Epithelial cell of proximal tubule (primary cell): Measurements from ENCODE around the gene LENEP. TPM values are rescaled to one million over a fixed set of nuclear protein-coding genes. Genes with fewer than 3 reads are reported as not detected.

ENCODE experiments used
- DNase-seq: peaks from one replicate; pipeline ENCODE4 v3.0.0-alpha.2; 2011; ENCODE audit warnings: low read depth
- H3K4me3 ChIP-seq: 2 replicates; pipeline ENCODE4 v1.5.1; 2011; ENCODE audit warnings: low read depth, mild to moderate bottlenecking, low read length
- CTCF ChIP-seq: conservative IDR thresholded peaks from 2 replicates; pipeline ENCODE4 v1.5.1; 2012; ENCODE audit warnings: low read depth, mild to moderate bottlenecking, low read length
- total RNA-seq: library from RNA; depleted of rRNA; stranded (reverse); fragments of >200 nt; gene quantifications from 2 replicates; pipeline ENCODE4 v1.2.3, GENCODE V29; 2015

LENEP gene
- total RNA-seq, 1 donor from 2014 or later, result not detected

GRCh38 chr1:155000726-155001424, 7.5 kb downstream of the LENEP start:
- DNase-seq, result no peak
- no peak for TF ChIP-seq CTCF
- H3K4me3 ChIP-seq, result peak overlapping the region; percentile 74

GRCh38 chr1:155001425-155001674, 8.0 kb downstream of the LENEP start:
- DNase-seq, result no peak
- peak overlapping the region; percentile 74 for H3K4me3 ChIP-seq
- TF ChIP-seq CTCF, result no peak

GRCh38 chr1:155001675-155002463, 8.5 kb downstream of the LENEP start:
- TF ChIP-seq CTCF, result peak; percentile 61
- DNase-seq, result peak; percentile 80
- H3K4me3 ChIP-seq, result peak overlapping the region; percentile 74

- DNase-seq, result no peak
- peak within 1 kb of the TSS; percentile 85 for H3K4me3 ChIP-seq
- no peak for TF ChIP-seq CTCF
Measured at GRCh38 chr1:155002464-155003226, 9.3 kb downstream of the LENEP start, which contains the start of gene ZBTB7B. Gene ZBTB7B, plus strand, starts transcription at chr1:155002802. Its CDS starts 11,859 bp downstream, at chr1:155014661.

- DNase-seq, result no peak
- H3K4me3 ChIP-seq, result peak overlapping the region; percentile 85
- TF ChIP-seq CTCF, result no peak
Measured at GRCh38 chr1:155003227-155003765, 9.9 kb downstream of the LENEP start.

- H3K4me3 ChIP-seq, result peak overlapping the region; percentile 85
- DNase-seq, result no peak
- no peak for TF ChIP-seq CTCF
Measured at GRCh38 chr1:155003766-155004351, 10.5 kb downstream of the LENEP start.
